Uterus (tissue), 4 donors: ENCODE results near the gene FGD6. TPM values are rescaled to one million over a fixed set of nuclear protein-coding genes. Genes with fewer than 3 reads are reported as not detected.

Experiments
- DNase-seq, 2 donors: peaks; one replicate each; pipeline ENCODE4 v3.0.0-alpha.2; 2019 to 2020
- H3K27ac ChIP-seq, 2 donors: fragments of 200-600 bp; sonication (generic); 1 replicate in 1 of 2; 2 replicates in 1 of 2; pipeline ENCODE4 v1.5.1; 2016 to 2018
- H3K27me3 ChIP-seq, 2 donors: fragments of 200-600 bp; sonication (generic); one replicate each; pipeline ENCODE4 v1.5.1; 2018 to 2019; ENCODE audit warnings: control low read depth in 1 of 2
- H3K36me3 ChIP-seq, 2 donors: fragments of 200-600 bp; sonication (generic); one replicate each; pipeline ENCODE4 v1.5.1; 2019; ENCODE audit warnings: control low read depth in 1 of 2
- H3K4me1 ChIP-seq, 2 donors: fragments of 200-600 bp; sonication (generic); one replicate each; pipeline ENCODE4 v1.5.1; 2018 to 2019; ENCODE audit warnings: control low read depth in 1 of 2
- H3K4me3 ChIP-seq, 2 donors: fragments of 200-600 bp; sonication (generic); 1 replicate in 1 of 2; 2 replicates in 1 of 2; pipeline ENCODE4 v1.5.1; 2018 to 2019; ENCODE audit warnings: mild to moderate bottlenecking in 1 of 2
- H3K9me3 ChIP-seq, 2 donors: fragments of 200-600 bp; sonication (generic); one replicate each; pipeline ENCODE4 v1.5.1; 2019; ENCODE audit warnings: control low read depth in 1 of 2
- POLR2A ChIP-seq, 2 donors: fragments of 450-650 bp; IDR thresholded peaks; one replicate each; pipeline ENCODE4 v1.6.1; 2016; ENCODE audit warnings: antibody characterized with exemption in 2 of 2, mild to moderate bottlenecking in 1 of 2, moderate library complexity in 1 of 2
- intact Hi-C: fragments of 100-400 bp; cut with DNase I; formaldehyde crosslinking; loops from one replicate; pipeline ENCODE4 v1.15.1; 2023; ENCODE audit warnings: low total_unique reads
- total RNA-seq, 4 donors: library from RNA; depleted of rRNA in 3 of 4; stranded (reverse); fragments of >200 nt in 3 of 4; gene quantifications; one replicate each; pipeline versions ENCODE4 v1.1.0 to v1.2.4, GENCODE V29; 2014 to 2023
- TF ChIP-seq, protein P1 (sequence below), 4 experiments: fragments of 200-600 bp in 2 of 4; fragments of 450-650 bp in 2 of 4; sonication (generic) in 2 of 4; IDR thresholded peaks; one replicate each; pipeline ENCODE4 v1.5.1; 2016 to 2019; ENCODE audit warnings: antibody characterized with exemption in 4 of 4, mild to moderate bottlenecking in 2 of 4, moderate library complexity in 1 of 4
- donor health status: DM: yes; HTN: yes; CAD: no.

FGD6 gene
- total RNA-seq, 4 donors from 2014 or later: 7.6 to 25.3 (median 15.1) TPM

DNA sequence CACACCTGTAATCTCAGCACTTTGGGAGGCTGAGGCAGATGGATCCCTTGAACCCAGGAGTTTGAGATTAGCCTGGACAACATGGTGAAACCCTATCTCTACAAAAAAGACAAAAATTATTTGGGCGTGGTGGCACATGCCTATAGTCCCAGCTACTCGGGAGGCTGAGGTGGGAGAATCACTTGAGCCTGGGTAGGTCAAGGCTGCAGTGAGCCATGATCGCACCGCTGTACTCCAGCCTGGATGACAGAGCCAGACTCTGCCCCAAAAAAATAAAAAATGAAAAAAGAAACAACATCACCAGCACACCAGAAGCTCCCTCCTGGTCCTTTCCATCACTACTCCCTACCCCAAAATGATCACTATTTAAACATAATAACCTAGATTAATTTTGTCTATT is 2.9 kb upstream of the FGD6 start:
- Histone ChIP-seq H3K4me1 (no peaks in the 10 kb centered on the region), H3K36me3 (no peaks in the 10 kb centered on the region), H3K9me3 (no peaks in the 10 kb centered on the region), H3K27ac (no peak overlapping the region), H3K4me3 (no peak overlapping the region), H3K27me3 (no peaks in the 10 kb centered on the region)
- TF ChIP-seq POLR2A (IDR thresholded peaks at IDR 0.05): no peak
- no peak for DNase-seq
- intact Hi-C loops: no loop called here

DNA sequence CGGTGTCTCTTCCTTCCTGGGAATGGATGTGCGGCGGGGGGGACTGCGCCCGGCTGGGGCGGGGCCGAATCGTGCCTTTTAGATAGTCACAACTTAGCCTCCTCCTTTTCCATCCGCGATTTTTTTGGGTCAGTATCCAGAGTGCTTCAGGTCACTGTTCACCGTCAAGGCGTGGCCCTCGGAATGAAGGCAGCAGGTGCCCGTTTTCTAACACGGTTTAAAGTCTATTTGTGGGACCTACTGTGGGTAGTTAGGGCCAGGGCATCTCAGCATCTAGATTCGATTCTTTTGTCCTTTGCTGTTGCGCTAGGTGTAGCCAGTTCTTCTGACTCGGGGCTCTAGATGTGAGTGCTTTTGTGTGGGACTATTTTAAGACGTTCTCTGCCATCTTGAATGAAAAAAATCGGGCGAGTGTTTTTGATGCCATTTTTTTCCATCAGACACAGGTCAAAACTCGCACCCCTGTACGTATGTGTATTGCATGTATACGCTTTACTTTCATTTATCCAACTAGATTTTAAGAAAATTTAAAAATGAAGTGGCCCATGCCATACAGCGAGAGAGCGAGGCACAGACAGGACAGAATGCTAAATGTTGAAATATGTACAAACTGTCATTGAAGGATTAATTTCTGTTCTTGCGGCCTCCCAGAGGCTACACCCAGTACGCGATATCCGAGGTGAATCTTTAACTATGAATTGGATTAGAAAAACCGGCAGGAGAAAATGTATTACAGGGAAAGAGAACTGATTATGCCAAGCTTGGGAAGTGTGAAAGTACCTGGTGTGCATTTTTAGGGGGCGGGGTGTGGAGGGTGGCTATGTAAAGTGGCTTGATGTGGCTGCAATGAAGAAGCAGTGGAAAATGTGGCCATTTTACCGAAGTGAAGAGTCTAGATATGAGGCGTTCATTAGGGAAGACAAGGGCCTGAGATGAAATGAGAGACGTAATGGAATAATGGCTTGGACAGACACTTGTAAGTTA is 1.2 kb upstream of the FGD6 start:
- Histone ChIP-seq H3K27ac (peak overlapping the region; percentile 95 to 99), H3K36me3 (no peaks in the 10 kb centered on the region), H3K4me1 (no peaks in the 10 kb centered on the region), H3K9me3 (no peaks in the 10 kb centered on the region), H3K27me3 (no peaks in the 10 kb centered on the region), H3K4me3 (peak overlapping the region; percentile 92 to 96)
- TF ChIP-seq, protein P1, sequence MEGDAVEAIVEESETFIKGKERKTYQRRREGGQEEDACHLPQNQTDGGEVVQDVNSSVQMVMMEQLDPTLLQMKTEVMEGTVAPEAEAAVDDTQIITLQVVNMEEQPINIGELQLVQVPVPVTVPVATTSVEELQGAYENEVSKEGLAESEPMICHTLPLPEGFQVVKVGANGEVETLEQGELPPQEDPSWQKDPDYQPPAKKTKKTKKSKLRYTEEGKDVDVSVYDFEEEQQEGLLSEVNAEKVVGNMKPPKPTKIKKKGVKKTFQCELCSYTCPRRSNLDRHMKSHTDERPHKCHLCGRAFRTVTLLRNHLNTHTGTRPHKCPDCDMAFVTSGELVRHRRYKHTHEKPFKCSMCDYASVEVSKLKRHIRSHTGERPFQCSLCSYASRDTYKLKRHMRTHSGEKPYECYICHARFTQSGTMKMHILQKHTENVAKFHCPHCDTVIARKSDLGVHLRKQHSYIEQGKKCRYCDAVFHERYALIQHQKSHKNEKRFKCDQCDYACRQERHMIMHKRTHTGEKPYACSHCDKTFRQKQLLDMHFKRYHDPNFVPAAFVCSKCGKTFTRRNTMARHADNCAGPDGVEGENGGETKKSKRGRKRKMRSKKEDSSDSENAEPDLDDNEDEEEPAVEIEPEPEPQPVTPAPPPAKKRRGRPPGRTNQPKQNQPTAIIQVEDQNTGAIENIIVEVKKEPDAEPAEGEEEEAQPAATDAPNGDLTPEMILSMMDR (IDR thresholded peaks at IDR 0.05): no peak
- TF ChIP-seq POLR2A (IDR thresholded peaks at IDR 0.05): no peak
- peak in 1 of 2 donors; percentile 87 for DNase-seq
- intact Hi-C loops: no loop called here

DNA sequence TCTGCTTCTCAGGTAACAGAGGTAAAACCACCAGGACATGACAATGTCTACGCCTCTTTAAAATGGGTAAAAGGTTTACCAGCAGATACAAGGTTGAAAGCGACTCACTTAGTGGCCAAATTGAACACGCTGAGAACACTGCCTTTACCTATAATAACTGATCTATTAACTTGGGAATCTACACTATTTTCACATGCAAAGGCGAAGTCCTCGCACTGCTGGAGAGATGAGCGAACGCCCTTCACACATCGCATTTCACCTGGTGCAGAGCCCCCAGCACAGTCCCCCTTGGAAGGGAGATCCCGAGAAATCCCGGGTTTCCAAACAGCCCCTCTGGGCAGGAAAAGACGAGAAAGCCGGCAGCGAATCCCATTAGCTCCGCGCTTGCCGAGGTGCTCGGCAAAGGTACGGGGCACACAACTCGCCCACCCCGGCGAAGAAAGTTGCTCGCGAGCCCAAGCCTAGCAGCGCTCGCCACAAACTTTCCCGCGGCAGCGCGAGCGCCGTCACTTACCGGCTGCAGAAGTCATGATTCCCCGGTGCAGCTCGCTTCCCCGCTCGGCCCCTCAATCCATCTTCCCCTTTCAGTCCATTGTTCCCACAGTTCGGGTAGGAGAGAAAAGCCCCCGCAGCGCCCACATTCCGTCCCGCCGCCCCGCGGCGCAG is 423 bp downstream of the FGD6 start:
- Histone ChIP-seq H3K36me3 (no peaks in the 10 kb centered on the region), H3K27ac (peak overlapping the region; percentile 91 to 99), H3K27me3 (no peaks in the 10 kb centered on the region), H3K4me3 (peak overlapping the region; percentile 68 to 92), H3K9me3 (no peaks in the 10 kb centered on the region), H3K4me1 (no peaks in the 10 kb centered on the region)
- no peak for DNase-seq
- TF ChIP-seq, protein P1 (IDR thresholded peaks at IDR 0.05): no peak
- no peak for TF ChIP-seq POLR2A (IDR thresholded peaks at IDR 0.05)
- intact Hi-C loops: no loop called here

DNA sequence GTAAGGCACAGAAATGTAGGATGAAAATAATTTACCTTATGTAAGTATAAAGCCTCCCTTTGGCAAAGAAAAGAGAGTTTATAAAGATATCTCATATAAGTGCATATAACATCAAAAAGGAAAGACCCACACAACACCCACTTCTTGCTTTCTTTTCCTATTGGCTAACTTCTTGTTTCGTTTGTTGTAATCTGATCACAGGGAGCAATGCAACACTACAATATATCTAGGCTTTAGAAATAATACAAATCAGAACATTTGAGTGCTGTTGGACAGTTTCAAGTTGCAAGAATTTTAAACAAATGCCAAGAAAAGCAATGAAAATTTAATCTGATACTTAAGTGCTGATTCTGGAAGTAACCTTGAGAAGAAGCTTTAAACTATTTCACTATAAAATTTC is 1.3 kb downstream of the FGD6 start:
- Histone ChIP-seq H3K27me3 (no peaks in the 10 kb centered on the region), H3K9me3 (no peaks in the 10 kb centered on the region), H3K4me1 (no peaks in the 10 kb centered on the region), H3K4me3 (peak overlapping the region; percentile 68 to 92), H3K36me3 (no peaks in the 10 kb centered on the region), H3K27ac (peak overlapping the region; percentile 91 to 99)
- TF ChIP-seq, protein P1 (IDR thresholded peaks at IDR 0.05): no peak
- peak in 1 of 2 donors; percentile 58 for TF ChIP-seq POLR2A (IDR thresholded peaks at IDR 0.05)
- DNase-seq: no peak
- intact Hi-C loops: no loop called here

DNA sequence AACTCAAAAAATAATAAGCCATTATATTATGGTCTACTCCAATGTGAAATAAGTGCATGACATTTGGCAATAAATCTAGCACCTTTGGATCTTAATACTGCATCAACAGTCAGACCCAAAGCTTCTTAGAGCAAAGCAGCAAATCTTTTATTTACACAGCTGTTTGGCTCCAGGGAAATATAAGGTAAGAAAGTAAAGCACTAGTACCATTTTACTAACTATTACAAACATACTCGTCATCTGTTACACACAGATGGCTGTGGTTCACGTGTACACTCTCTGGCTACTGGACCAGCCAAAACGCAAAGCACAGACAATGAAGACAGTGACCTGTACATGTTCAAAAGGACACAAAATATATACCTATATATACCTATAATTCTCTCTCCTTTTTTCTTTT is 2.8 kb downstream of the FGD6 start:
- Histone ChIP-seq H3K9me3 (no peaks in the 10 kb centered on the region), H3K27me3 (no peaks in the 10 kb centered on the region), H3K4me3 (no peak overlapping the region), H3K27ac (no peak overlapping the region), H3K4me1 (no peaks in the 10 kb centered on the region), H3K36me3 (no peaks in the 10 kb centered on the region)
- no peak for TF ChIP-seq POLR2A (IDR thresholded peaks at IDR 0.05)
- TF ChIP-seq, protein P1 (IDR thresholded peaks at IDR 0.05): no peak
- intact Hi-C loops: no loop called here
- no peak for DNase-seq
